ENCODE data around the gene CLEC11A. TPM values are rescaled to one million over a fixed set of nuclear protein-coding genes. Genes with fewer than 3 reads are reported as not detected.

The CLEC11A gene
- polyA plus RNA-seq, 2 of the 4 experiments (the other 2 are of a cell fraction) = 1.5 to 6.2 TPM

DNA sequence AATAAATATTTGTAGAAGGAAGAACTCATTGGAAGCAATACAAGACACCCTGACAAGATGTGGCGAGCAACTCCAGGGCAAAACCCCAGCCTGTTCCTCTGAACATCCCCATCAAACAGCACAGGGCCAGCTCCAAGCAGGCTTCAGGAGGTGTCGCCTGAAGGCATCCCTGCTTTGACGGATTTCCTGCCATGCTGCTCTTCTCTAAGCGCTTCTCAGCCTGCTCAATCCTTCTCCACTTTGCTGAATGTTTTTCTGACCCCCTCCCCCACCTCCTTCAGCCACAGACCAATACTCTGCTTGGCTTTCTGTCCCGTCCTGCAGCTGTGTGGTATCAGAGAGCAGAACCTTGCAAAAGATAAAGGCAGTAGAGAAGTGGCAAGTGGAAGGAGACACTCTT, 45.5 kb upstream of the CLEC11A start:
- H3K9me3 ChIP-seq = peaks cover 5% of the 10 kb centered on the region; the same call in 2 of the 3 replicates
- H3K4me2 ChIP-seq = no peak overlapping the region
- ATAC-seq (no peak), DNase-seq (ENCODE audit: low read depth in 1 of 2, low spot score in 1 of 2) (no peak), FAIRE-seq (no peak)
- H3K4me3 ChIP-seq = no peak overlapping the region
- CTCF ChIA-PET = interaction anchor here (0.7 kb wide), 1 partner anchor 121 kb away, joined by 4 read pairs; no protein-coding TSS in a partner anchor
- H3K4me1 ChIP-seq = no peaks in the 10 kb centered on the region
- WGBS (ENCODE audit: missing lambda C conversion rate) = 34% methylated on average over 5 of the region's 5 CpGs
- TF ChIP-seq PHF8 (IDR thresholded peaks at IDR 0.05; ENCODE audit: borderline replicate concordance, low read depth) = no peak
- no peak for TF ChIP-seq MYC (IDR thresholded peaks at IDR 0.05; ENCODE audit: borderline replicate concordance, low read length)
- no peak for TF ChIP-seq ZFP36 (IDR thresholded peaks at IDR 0.05; ENCODE audit: borderline replicate concordance, partially characterized antibody)
- no peak for TF ChIP-seq JUN (IDR thresholded peaks at IDR 0.05)
- TF ChIP-seq HOXB13 (CRISPR knock-in tag; IDR thresholded peaks at IDR 0.05; ENCODE audit: low read depth) = no peak
- TF ChIP-seq EP300 (IDR thresholded peaks at IDR 0.05) = no peak
- TF ChIP-seq USF2 (IDR thresholded peaks at IDR 0.05) = no peak
- no peak for TF ChIP-seq HEYL (CRISPR knock-in tag; IDR thresholded peaks at IDR 0.05)
- no peak overlapping the region for H3K27ac ChIP-seq
- POLR2A ChIA-PET = no interaction called here

GRCh38 chr19:50678323-50678722, 44.8 kb upstream of the CLEC11A start:
- ATAC-seq (no peak), FAIRE-seq (no peak), DNase-seq (ENCODE audit: low read depth in 1 of 2, low spot score in 1 of 2) (no peak)
- POLR2A ChIA-PET = no interaction called here
- H3K4me3 ChIP-seq = no peak overlapping the region
- H3K9me3 ChIP-seq = peaks cover 5% of the 10 kb centered on the region; the same call in 2 of the 3 replicates
- no peaks in the 10 kb centered on the region for H3K4me1 ChIP-seq
- H3K4me2 ChIP-seq = no peak overlapping the region
- CTCF ChIA-PET = no interaction called here
- H3K27ac ChIP-seq = no peak overlapping the region
- no peak for TF ChIP-seq USF2 (IDR thresholded peaks at IDR 0.05)
- TF ChIP-seq JUNB (IDR thresholded peaks at IDR 0.05) = no peak
- no peak for TF ChIP-seq BHLHE40 (IDR thresholded peaks at IDR 0.05; ENCODE audit: low read depth, low read length)
- no peak for TF ChIP-seq POLR2A (IDR thresholded peaks at IDR 0.05; ENCODE audit: low read length)
- 10% methylated on average over 3 of the region's 3 CpGs for WGBS (ENCODE audit: missing lambda C conversion rate)

- FAIRE-seq = peak; percentile 93
- POLR2A ChIA-PET = no interaction called here
- CTCF ChIA-PET = interaction anchor here (1.0 kb wide), 1 partner anchor 10 kb away, joined by 4 read pairs; no protein-coding TSS in a partner anchor
Measured at GRCh38 chr19:50679177-50680125, 43.7 kb upstream of the CLEC11A start.

More at GRCh38 chr19:50679177-50680125, 43.7 kb upstream of the CLEC11A start:
- 3% methylated on average over 22 of the region's 23 CpGs for WGBS (ENCODE audit: missing lambda C conversion rate)
- no peak overlapping the region for H3K4me3 ChIP-seq
- DNase-seq (ENCODE audit: low read depth in 1 of 2, low spot score in 1 of 2) (peak; percentile 93 to 98), ATAC-seq (peak; percentile 89 to 97)
- H3K4me1 ChIP-seq = no peaks in the 10 kb centered on the region
- no peak overlapping the region for H3K27ac ChIP-seq
- TF ChIP-seq HOXB5 (CRISPR knock-in tag; IDR thresholded peaks at IDR 0.05) = no peak
- TF ChIP-seq RFX5 (IDR thresholded peaks at IDR 0.05) = peak; percentile 100
- TF ChIP-seq, protein P1, sequence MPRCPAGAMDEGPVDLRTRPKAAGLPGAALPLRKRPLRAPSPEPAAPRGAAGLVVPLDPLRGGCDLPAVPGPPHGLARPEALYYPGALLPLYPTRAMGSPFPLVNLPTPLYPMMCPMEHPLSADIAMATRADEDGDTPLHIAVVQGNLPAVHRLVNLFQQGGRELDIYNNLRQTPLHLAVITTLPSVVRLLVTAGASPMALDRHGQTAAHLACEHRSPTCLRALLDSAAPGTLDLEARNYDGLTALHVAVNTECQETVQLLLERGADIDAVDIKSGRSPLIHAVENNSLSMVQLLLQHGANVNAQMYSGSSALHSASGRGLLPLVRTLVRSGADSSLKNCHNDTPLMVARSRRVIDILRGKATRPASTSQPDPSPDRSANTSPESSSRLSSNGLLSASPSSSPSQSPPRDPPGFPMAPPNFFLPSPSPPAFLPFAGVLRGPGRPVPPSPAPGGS (IDR thresholded peaks at IDR 0.05) = no peak
- TF ChIP-seq MAFK (IDR thresholded peaks at IDR 0.05; ENCODE audit: partially characterized antibody) = peak; percentile 24
- TF ChIP-seq FOSL2 (IDR thresholded peaks at IDR 0.05) = no peak
- peak; percentile 53; the same call in 1 of the 2 replicates for TF ChIP-seq FOSL2 (CRISPR knock-in tag; IDR thresholded peaks at IDR 0.05)
- no peak for TF ChIP-seq KDM1A (IDR thresholded peaks at IDR 0.05; ENCODE audit: low read depth)
- peak; percentile 14; the same call in 1 of the 2 replicates for TF ChIP-seq USF2 (IDR thresholded peaks at IDR 0.05)
- TF ChIP-seq SMC3 (IDR thresholded peaks at IDR 0.05) = no peak
- TF ChIP-seq, protein P2, sequence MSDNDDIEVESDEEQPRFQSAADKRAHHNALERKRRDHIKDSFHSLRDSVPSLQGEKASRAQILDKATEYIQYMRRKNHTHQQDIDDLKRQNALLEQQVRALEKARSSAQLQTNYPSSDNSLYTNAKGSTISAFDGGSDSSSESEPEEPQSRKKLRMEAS (IDR thresholded peaks at IDR 0.05) = peak; percentile 93
- TF ChIP-seq ZC3H11A (IDR thresholded peaks at IDR 0.05) = peak; percentile 9; the same call in 1 of the 2 replicates
- TF ChIP-seq, protein P3, sequence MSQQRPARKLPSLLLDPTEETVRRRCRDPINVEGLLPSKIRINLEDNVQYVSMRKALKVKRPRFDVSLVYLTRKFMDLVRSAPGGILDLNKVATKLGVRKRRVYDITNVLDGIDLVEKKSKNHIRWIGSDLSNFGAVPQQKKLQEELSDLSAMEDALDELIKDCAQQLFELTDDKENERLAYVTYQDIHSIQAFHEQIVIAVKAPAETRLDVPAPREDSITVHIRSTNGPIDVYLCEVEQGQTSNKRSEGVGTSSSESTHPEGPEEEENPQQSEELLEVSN (IDR thresholded peaks at IDR 0.05; ENCODE audit: borderline replicate concordance, low read depth) = peak; percentile 100
- TF ChIP-seq FOSB (CRISPR knock-in tag; IDR thresholded peaks at IDR 0.05) = no peak
- peaks cover 5% of the 10 kb centered on the region; the same call in 2 of the 3 replicates for H3K9me3 ChIP-seq
- peak overlapping the region; percentile 21; the same call in 2 of the 3 replicates for H3K4me2 ChIP-seq
